Endodermal cell (in vitro differentiated cells): ENCODE results near the gene FBXL13. TPM values are rescaled to one million over a fixed set of nuclear protein-coding genes. Genes with fewer than 3 reads are reported as not detected.

Experiments
- DNase-seq: peaks from one replicate; pipeline ENCODE4 v3.0.0-alpha.2; 2017
- H3K27ac ChIP-seq: 2 replicates; pipeline ENCODE4 v1.5.1; 2013; ENCODE audit warnings: mild to moderate bottlenecking, low read depth, low read length, moderate library complexity
- H3K27me3 ChIP-seq: 2 replicates; pipeline ENCODE4 v1.6.1; 2013; ENCODE audit warnings: mild to moderate bottlenecking, low read length, moderate library complexity; ENCODE audit not compliant: insufficient read depth, control insufficient read depth, poor library complexity, severe bottlenecking
- H3K36me3 ChIP-seq: 2 replicates; pipeline ENCODE4 v1.7.0; 2013; ENCODE audit warnings: mild to moderate bottlenecking, low read length, moderate library complexity; ENCODE audit not compliant: control insufficient read depth, insufficient read depth
- H3K4me1 ChIP-seq: one replicate; pipeline ENCODE4 v1.7.0; 2013; ENCODE audit warnings: low read length; ENCODE audit not compliant: control insufficient read depth, insufficient read depth
- H3K4me3 ChIP-seq: 2 replicates; pipeline ENCODE4 v1.5.1; 2013; ENCODE audit warnings: mild to moderate bottlenecking, low read length, moderate library complexity
- H3K9ac ChIP-seq: 2 replicates; pipeline ENCODE4 v1.6.1; 2013; ENCODE audit warnings: mild to moderate bottlenecking, low read length, moderate library complexity; ENCODE audit not compliant: poor library complexity, severe bottlenecking; ENCODE audit errors: extremely low read depth
- H3K9me3 ChIP-seq: 2 replicates; pipeline ENCODE4 v1.6.1; 2013; ENCODE audit warnings: mild to moderate bottlenecking, low read length, moderate library complexity; ENCODE audit not compliant: control insufficient read depth
- H3K27ac Mint-ChIP-seq: 2 replicates; pipeline ENCODE4 v1.8.0; 2020; ENCODE audit warnings: mixed read lengths
- H3K27me3 Mint-ChIP-seq: 2 replicates; pipeline ENCODE4 v1.8.0; 2021; ENCODE audit warnings: mild to moderate bottlenecking, mixed read lengths; ENCODE audit not compliant: insufficient read depth
- H3K36me3 Mint-ChIP-seq: 2 replicates; pipeline ENCODE4 v1.8.0; 2020; ENCODE audit warnings: low read depth, mixed read lengths
- H3K4me1 Mint-ChIP-seq: 2 replicates; pipeline ENCODE4 v1.8.0; 2020; ENCODE audit warnings: mixed read lengths
- H3K4me3 Mint-ChIP-seq: 2 replicates; pipeline ENCODE4 v1.8.0; 2020; ENCODE audit warnings: mild to moderate bottlenecking, moderate library complexity, mixed read lengths
- H3K9me3 Mint-ChIP-seq: 2 replicates; pipeline ENCODE4 v1.8.0; 2020; ENCODE audit warnings: mild to moderate bottlenecking, mixed read lengths
- WGBS, 2 experiments: methylation state at CpG; one replicate each; pipeline versions ENCODE4 v1.1.5 to v1.1.7; 2013; ENCODE audit warnings: missing lambda C conversion rate in 2 of 2, mixed read lengths in 1 of 2; ENCODE audit not compliant: insufficient coverage in 1 of 2, insufficient read length in 1 of 2; 5-methylcytosine and 5-hydroxymethylcytosine counted together
- total RNA-seq, 2 donors: library from RNA; stranded (reverse); fragmentation: NEBNext Ultra II Directional in 1 of 2; extraction: Animal tissue kit (Norgen Biotek cat#: 25700) in 1 of 2; gene quantifications; 2 replicates in 1 of 2; 3 replicates in 1 of 2; pipeline ENCODE4 v1.2.1, GENCODE V29; 2021
- TF ChIP-seq, protein P1 (sequence below): fragments of 200-600 bp; sonication (generic); conservative IDR thresholded peaks from 2 replicates; pipeline ENCODE4 v1.5.0; 2021; ENCODE audit warnings: antibody characterized with exemption, mild to moderate bottlenecking

The FBXL13 gene
- total RNA-seq, 2 donors from 2014 or later = 2.1 to 2.7 TPM

DNA sequence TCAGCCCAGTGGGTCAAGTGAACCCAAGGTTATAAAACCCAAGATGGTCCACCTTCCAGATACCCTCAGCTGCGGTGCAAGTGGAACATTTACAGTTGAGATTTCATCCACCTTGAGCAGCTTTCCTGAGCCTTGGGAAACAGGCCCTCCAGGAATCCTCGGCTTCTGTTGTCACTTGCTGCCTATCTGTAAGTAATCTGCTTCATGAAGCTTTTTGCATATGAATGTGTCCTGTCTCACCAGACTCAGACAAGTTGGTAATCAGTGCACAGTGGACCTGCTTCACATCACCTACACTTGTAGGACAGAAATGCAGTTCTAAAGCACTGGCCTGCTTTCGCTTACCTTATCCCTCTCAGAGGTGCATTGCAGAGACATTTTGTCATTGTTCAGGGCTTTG is 245.5 kb downstream of the FBXL13 start:
- TF ChIP-seq, protein P1, sequence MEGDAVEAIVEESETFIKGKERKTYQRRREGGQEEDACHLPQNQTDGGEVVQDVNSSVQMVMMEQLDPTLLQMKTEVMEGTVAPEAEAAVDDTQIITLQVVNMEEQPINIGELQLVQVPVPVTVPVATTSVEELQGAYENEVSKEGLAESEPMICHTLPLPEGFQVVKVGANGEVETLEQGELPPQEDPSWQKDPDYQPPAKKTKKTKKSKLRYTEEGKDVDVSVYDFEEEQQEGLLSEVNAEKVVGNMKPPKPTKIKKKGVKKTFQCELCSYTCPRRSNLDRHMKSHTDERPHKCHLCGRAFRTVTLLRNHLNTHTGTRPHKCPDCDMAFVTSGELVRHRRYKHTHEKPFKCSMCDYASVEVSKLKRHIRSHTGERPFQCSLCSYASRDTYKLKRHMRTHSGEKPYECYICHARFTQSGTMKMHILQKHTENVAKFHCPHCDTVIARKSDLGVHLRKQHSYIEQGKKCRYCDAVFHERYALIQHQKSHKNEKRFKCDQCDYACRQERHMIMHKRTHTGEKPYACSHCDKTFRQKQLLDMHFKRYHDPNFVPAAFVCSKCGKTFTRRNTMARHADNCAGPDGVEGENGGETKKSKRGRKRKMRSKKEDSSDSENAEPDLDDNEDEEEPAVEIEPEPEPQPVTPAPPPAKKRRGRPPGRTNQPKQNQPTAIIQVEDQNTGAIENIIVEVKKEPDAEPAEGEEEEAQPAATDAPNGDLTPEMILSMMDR = no peak
- no peak overlapping the region for H3K27ac ChIP-seq
- H3K4me3 ChIP-seq = no peak overlapping the region
- DNase-seq = no peak
- peaks cover 8% of the 10 kb centered on the region for H3K4me1 Mint-ChIP-seq
- H3K9ac ChIP-seq = no peak overlapping the region
- H3K4me3 Mint-ChIP-seq = no peak overlapping the region
- H3K9me3 ChIP-seq = no peaks in the 10 kb centered on the region
- H3K36me3 ChIP-seq = no peaks in the 10 kb centered on the region
- no peaks in the 10 kb centered on the region for H3K27me3 ChIP-seq
- peak overlapping the region; percentile 45 for H3K27ac Mint-ChIP-seq
- H3K9me3 Mint-ChIP-seq = peaks cover 6% of the 10 kb centered on the region
- H3K4me1 ChIP-seq = no peaks in the 10 kb centered on the region
- 90% methylated on average over 3 of the region's 3 CpGs for WGBS, 2 experiments
- H3K27me3 Mint-ChIP-seq = peaks cover 2% of the 10 kb centered on the region
- peaks cover 13% of the 10 kb centered on the region for H3K36me3 Mint-ChIP-seq

DNA sequence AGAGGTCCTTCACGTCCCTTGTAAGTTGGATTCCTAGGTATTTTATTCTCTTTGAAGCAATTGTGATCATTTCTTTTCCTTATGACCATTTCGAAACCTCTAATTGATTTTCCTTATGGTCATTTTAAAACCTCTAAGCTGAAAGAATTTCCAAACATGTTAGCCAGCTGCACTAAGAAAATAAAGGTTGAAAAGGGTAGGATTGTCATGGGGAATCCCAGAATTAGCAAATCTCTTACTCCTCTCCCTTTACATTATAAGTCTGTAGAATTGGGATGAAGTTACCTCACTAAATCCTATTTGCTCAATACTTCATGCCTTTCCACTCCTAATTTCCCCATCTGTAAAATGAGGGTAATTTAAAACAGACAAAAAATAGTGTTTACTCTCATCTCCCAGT is 246.3 kb downstream of the FBXL13 start:
- Histone ChIP-seq H3K27ac (no peak overlapping the region), H3K9ac (no peak overlapping the region), H3K9me3 (no peaks in the 10 kb centered on the region), H3K27me3 (no peaks in the 10 kb centered on the region), H3K4me3 (no peak overlapping the region), H3K36me3 (no peaks in the 10 kb centered on the region), H3K4me1 (no peaks in the 10 kb centered on the region)
- TF ChIP-seq, protein P1 = no peak
- Mint-ChIP-seq H3K9me3 (peaks cover 6% of the 10 kb centered on the region), H3K27me3 (peaks cover 2% of the 10 kb centered on the region), H3K27ac (no peak overlapping the region), H3K4me3 (no peak overlapping the region), H3K4me1 (peaks cover 8% of the 10 kb centered on the region), H3K36me3 (peaks cover 13% of the 10 kb centered on the region)
- no peak for DNase-seq
- 92 to 100% methylated on average over 1 to 2 of the region's 2 CpGs for WGBS, 2 experiments

DNA sequence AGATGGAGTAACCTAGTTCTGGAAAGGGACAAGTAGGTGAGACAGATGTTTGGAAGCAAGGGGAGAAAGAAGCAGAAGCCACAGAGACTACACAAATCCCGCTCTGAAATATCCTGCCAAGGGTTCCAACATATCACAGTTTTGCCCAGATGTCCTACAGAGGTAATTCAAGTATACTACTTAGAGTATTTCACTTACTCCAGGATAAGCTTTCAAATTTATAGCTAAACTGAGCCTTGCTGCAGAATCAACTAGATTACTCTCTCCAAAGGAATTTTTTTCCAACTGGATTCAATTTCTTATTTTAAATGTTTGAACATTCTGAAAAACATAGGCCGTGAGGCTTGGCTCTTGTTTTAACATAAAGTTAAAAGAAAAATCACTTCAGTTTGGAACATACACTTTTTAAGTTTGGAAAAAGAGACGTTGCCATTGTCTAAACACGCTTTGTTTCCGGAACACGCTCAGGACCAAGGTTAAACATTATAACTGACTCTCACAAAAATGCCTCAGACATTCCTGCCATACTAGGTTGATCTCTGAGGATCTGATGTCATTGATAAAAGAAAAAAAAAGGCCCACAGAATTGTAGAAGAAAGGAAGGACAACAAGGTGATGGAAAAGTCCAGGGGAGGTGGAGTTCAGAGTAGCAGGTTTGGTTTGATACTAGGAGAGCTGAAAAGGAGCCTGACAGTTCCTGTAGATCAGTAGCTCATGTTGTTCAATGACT is 251.0 kb downstream of the FBXL13 start:
- Histone ChIP-seq H3K4me3 (no peak overlapping the region), H3K9me3 (peaks cover 9% of the 10 kb centered on the region), H3K4me1 (no peaks in the 10 kb centered on the region), H3K27ac (no peak overlapping the region), H3K36me3 (no peaks in the 10 kb centered on the region), H3K9ac (no peak overlapping the region), H3K27me3 (peaks cover 30% of the 10 kb centered on the region)
- 93 to 100% methylated on average over 2 to 6 of the region's 6 CpGs for WGBS, 2 experiments
- Mint-ChIP-seq H3K4me3 (no peak overlapping the region), H3K36me3 (peaks cover 12% of the 10 kb centered on the region), H3K9me3 (peaks cover 6% of the 10 kb centered on the region), H3K4me1 (no peaks in the 10 kb centered on the region), H3K27me3 (peaks cover 29% of the 10 kb centered on the region), H3K27ac (no peak overlapping the region)
- TF ChIP-seq, protein P1 = no peak
- DNase-seq = no peak
